Ishikawa (cell line): ENCODE measurements around the gene FAM222B.

ENCODE experiments used
- CEBPB ChIP-seq: IDR thresholded peaks from 2 replicates; pipeline ENCODE4 v1.6.1; 2012
- EP300 ChIP-seq: IDR thresholded peaks from 2 replicates; pipeline ENCODE4 v1.6.1; 2012; ENCODE audit warnings: borderline replicate concordance
- FOXM1 ChIP-seq: IDR thresholded peaks from 2 replicates; pipeline ENCODE4 v1.6.1; 2012; ENCODE audit warnings: low read depth, borderline replicate concordance
- NFIC ChIP-seq: IDR thresholded peaks from 2 replicates; pipeline ENCODE4 v1.6.1; 2012
- RAD21 ChIP-seq: IDR thresholded peaks from 2 replicates; pipeline ENCODE4 v1.6.1; 2012; ENCODE audit warnings: low read depth
- TAF1 ChIP-seq: IDR thresholded peaks from 2 replicates; pipeline ENCODE4 v1.6.1; 2012; ENCODE audit warnings: low read depth, mild to moderate bottlenecking
- TCF12 ChIP-seq: IDR thresholded peaks from 2 replicates; pipeline ENCODE4 v1.6.1; 2012; ENCODE audit warnings: low read depth
- TF ChIP-seq, protein P1 (sequence below): IDR thresholded peaks from 2 replicates; pipeline ENCODE4 v1.6.1; 2012

GRCh38 chr17:28812748-28813377, 29.7 kb downstream of the FAM222B start:
- TF ChIP-seq, protein P1, sequence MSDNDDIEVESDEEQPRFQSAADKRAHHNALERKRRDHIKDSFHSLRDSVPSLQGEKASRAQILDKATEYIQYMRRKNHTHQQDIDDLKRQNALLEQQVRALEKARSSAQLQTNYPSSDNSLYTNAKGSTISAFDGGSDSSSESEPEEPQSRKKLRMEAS: no peak
- TF ChIP-seq CEBPB (no peak), TAF1 (no peak), RAD21 (no peak), EP300 (no peak), FOXM1 (no peak), TCF12 (no peak), NFIC (no peak)
